Esophagus mucosa (tissue), 1 donor: ENCODE measurements around the gene MICAL3. TPM values are rescaled to one million over a fixed set of nuclear protein-coding genes. Genes with fewer than 3 reads are reported as not detected.
A peak's percentile ranks its signal among the peaks of the same experiment; 100 is the strongest.

ENCODE experiments used
- ATAC-seq: fragments of 200-7000 bp; cut with Tn5 transposase; one replicate; pipeline ENCODE4 v1.9.1; 2020
- total RNA-seq: library from RNA; stranded (reverse); gene quantifications from one replicate; pipeline ENCODE4 v1.2.4, GENCODE V29; 2023
- donor health status: DM: yes; HTN: yes; CAD: no.

MICAL3 gene
- total RNA-seq, 1 donor from 2014 or later, result 27.3 TPM

DNA sequence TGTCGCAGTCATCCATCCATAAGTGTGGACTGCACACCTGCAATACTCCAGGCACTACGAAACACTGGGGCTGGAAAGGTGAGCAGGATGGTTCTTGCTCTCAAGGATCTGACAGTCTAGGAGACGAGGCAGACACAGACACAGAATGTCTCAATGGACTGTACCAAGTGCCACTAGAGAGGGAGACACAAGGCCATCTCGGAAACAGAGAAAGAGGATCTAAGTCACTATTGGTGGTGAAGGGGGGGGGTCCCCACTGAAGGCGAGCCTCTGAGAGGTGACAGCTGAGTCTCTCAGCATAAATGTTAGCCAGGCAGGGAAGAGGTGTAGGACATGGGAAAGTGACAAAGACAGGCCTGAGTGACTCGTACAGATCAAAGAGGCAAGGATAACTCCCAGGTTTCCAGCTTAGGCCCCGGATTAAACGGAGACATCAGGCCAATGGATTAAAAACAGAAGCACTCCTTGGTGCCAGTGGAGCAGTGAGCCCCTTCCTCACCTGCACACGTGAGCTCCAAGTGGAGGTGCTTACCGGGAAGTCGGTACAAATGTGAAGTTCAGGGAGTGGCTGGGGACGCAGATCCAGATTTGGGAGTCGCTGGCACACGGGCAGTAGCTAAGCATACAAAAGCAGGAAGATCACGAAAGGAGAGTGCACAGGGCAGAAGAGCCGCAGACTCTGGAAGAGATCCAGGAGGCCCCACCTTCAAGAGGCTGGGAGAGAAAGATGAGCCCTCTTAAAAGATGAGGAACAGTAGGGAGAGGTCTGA lies 117.2 kb downstream of the MICAL3 start:
- no peak for ATAC-seq

DNA sequence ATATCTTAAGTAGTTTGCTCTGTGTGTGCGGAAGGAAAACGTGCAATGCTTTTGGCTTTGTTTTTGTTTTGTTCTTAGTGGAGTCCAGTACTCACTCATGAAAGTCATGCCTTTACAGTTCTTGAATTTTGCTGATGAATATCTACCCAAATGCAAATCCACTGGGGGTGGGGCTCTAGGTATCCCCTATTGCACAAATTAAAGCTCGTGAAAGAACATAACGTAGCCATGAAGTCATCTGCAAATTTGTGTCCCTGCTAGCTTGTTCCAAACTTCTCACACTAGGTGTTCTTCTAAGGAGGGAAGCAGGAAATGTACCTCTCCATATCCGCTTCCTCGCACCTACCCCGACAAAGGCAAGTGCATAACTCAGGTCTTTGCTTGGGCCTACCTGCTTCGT lies 118.9 kb downstream of the MICAL3 start:
- ATAC-seq, result no peak

DNA sequence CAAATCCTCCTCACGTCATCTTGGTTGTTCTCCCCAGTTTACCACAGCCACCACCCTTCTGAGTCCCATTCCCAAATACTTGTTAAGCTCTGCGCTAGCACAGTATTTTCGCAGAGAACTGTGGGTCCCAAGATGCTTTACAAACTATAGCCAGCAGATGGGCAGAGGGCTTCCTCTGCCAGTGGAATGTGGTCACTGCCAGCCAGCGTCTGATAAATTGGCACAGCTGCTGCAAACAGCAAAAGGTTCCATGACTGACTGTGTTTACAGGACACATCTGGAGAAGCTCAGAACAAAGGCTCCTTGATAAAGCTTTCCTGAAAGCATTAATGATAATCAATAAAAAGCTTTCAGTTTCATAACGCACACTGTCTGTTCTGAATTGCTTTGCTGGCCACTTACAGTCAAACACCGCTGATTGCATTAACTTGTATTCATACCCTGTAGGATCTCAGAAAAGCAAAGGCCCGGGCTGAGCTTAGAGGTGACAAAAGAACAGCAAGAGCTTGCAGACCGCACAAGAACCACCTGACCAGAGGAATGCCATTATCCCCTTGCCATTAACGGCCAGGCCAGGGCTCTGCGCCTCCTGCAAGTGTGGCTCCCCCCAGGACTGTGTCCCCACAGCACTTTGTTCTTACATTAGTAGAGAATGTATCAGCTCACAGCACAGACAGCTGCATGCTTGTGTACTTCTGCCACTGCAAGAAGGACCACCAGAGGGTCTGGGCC lies 120.6 kb downstream of the MICAL3 start:
- no peak for ATAC-seq

DNA sequence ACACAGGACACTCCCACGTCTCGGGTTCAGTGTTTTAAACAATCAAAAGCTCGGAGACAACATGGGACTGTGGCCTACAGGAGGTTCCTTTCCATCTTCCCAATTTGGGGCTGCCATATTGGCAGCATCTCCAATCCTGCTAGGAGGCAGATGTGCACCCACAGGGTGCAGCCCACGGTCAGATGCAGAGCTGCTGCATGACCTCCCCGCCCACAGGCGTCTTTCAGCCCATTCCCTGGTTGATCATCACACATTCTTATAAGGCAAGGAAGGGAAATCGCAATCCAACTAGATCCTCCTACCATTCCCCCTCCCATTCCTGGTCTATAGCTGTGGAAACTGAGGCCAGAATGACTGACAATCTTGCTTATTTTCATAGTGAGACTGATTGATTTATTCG lies 121.4 kb downstream of the MICAL3 start:
- ATAC-seq, result no peak

DNA sequence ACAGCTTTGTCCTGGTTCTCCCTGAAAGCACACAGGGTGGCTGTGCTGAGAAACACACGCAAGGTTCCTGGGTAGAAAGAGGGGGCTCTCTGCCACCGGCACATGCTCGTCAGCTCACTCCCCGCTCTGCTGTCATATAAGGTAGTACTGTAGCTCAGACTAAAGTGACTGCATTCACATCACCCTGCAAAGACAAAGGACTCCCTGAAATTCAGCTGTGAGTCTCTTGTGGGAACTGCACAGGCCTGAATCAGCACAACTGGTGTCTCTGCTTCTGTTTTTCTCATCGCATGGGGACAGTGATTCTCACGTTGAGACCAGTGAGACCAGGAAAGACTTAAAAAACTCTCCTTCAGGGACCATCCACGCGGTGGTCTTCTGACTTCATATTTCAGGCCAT lies 126.0 kb downstream of the MICAL3 start:
- ATAC-seq, result no peak

DNA sequence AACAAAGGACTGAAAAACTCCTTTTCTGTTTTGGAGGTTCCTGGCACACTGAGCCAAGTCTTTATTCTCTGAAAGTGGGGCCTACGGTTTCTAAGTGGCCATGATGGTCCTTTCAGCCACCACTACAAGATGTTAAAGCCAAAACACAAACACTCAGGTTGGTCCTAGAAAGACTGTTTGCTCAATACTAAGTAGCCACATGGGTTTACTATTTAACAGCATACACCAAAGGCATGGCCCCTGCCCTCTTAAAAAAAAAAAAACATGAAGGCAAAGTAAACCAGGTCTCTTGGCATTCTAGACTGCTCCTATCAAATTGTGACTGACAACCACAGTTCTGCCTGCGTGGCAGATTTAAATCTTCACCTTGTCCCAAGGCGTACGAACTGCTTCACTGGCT lies 126.5 kb downstream of the MICAL3 start:
- no peak for ATAC-seq

DNA sequence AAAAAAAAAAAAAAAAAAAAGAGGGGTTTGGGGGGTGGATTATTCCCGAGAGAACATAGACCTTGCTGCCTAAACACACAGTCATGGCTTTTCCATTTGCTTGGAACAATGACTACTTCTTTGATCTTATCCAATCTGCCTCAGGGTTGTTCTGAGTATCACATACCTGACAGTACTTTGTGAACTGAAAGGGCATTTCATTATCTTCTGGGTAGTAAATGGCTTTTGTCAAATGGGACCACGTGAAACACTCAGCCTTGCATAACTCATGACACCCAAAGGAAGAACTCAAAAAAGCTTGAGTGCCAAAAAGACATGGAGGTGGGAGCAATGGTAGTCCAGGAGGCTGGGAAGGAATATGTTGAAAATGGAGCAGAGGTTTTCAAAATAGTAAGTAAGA lies 126.9 kb downstream of the MICAL3 start:
- ATAC-seq, result no peak

DNA sequence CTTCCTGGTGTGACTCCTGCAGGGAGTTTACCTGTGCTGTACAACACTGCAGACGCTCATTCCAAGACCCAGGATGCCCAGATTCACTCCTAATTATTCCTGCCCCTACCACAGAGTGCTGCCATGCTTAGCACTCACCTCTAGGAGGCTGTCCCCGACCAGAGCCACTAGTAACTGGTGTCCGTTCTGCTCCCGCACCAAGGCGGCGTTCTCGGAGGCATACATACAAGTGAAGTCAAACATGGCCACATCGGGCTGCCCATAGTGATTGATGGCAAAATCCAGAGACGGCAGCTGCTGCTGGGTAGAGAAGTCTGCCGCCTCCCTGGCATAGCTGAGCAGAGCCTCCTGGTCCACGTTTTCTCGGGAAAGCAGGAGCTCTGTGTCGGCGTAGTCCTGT lies 127.8 kb downstream of the MICAL3 start:
- ATAC-seq, result peak; percentile 22

DNA sequence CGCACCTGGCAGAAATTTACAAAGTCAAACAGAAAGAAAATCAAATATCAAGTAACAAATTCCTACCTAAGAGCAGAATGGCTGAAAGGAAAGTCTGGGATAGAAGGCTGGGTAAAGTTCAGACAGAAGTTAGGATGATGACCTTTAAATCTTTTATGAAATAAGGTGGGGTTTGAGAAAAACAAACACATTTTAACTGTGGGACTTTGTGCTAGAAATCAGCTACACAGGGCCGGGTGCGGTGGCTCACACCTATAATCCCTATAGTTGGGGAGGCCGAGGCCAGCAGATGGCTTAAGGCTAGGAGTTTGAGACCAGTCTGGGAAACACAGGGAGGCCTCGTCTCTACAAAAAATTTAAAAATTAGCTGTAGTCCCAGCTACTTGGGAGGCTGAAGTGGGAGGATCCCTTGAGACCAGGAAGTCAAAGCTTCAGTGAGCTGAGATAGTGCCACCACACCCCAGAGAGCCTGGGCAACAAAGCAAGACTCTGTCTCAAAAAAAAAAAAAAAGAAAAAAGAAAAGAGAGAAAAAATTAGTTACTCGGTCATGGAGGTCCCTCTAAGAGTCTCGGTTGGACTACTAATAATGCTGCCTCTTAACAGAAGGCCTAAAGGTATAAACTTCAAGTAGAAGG lies 130.3 kb downstream of the MICAL3 start:
- no peak for ATAC-seq

DNA sequence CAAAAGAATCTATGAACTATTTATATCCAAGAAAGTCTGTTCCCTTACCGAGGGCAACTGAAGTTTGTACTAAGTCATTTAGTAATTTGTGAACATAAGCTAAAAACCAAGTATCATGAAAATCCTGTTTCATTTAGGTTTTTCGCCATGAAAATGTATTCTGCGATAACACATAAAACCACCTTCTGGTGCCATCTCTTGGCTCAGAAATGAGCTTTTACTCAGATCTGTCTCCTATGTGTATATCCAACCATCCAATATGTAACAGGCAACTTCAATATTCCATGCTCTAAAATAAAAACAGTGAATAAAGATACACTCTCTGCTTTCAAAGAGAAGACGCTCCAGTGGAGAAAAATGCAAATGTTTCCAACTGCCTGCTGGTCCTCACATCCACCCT lies 132.0 kb downstream of the MICAL3 start:
- no peak for ATAC-seq

DNA sequence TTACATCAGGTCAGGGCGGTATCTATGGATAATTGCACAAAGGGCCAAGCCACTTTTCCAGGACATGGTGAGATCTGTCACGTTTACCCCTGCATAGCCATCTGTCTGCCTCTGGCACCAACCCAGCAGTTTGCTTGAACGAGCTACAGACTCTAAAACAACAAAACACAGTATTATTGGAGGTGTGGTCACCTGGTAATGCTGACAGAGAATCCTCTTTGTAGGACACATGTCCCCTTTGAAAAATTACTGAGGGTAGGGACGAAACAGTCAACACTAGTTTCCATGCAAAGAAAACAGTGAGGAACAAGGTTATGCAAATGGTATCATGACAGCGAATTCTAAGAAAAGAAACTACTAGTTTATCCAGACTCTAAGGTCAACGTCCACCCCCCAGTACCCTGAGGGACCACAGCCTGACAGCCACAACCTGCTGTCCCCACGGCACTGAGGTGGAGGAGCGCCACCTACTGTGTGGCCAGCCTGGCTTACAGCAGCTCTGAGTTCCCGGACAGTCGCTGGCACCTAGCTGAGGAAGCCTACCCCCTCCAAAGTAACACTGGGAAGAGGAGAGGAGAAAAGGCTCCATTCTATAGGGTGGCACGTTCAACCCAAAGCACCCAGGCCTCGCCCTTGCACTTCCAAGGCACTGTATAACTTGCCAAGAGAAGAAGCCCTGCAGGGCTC lies 132.7 kb downstream of the MICAL3 start:
- ATAC-seq, result peak; percentile 46

DNA sequence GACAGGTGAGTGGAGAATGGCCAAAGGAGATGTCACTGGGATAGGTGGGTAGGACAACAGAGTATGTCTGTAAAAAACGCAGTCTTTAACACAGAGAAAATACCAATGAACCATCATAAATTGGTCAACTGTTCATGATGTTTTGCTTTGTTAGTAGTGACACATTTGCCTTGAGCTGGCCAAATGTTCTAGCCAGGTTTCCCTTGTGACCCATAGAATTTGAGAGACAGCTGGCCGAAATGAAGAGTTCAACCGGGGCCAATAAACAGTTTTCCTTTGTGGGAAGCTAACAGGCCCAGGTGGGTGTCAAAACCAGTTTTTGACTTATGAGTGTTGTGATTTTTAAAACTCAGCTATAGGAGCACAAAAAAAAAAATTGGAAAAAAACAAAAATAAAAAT lies 133.5 kb downstream of the MICAL3 start:
- no peak for ATAC-seq

DNA sequence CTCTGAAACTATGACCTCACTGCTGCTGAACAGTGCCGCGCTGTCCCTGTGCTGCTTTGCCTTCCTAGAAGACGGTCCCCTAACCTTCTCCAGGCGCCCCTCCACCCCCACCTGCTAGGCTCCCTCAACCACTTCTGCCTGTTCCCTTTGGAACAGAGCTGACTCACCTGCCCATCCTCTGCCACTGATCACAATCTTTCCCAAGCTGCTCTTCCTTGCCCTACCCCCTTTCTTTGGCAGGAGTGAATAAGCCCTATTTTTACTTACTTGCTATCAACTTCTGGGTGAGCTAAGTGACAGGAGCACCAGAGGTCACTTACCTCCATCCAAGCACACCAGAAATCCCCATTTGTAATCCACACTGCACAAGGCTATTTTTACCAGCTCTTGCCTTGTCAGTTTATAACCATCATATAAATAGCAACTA lies 134.1 kb downstream of the MICAL3 start:
- ATAC-seq, result no peak

DNA sequence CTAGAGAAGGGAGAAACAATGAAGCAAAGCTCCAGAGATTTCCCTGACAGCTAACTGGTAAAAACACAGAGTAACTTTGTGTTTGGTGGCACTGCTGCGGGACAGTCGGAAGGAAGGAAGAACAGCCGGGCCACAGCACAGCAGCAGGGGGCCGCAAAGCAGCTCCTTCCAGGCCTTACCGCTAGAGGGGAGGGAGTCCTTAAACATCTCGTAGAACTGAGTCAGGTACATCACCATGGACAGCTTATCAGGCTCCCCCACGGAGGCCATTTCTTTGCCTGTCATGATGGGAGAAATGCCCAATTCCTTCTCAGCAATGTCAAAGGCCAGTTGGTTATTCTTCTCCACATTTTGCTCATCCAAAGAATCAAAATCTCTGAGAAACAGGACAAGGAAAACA lies 135.5 kb downstream of the MICAL3 start:
- no peak for ATAC-seq

DNA sequence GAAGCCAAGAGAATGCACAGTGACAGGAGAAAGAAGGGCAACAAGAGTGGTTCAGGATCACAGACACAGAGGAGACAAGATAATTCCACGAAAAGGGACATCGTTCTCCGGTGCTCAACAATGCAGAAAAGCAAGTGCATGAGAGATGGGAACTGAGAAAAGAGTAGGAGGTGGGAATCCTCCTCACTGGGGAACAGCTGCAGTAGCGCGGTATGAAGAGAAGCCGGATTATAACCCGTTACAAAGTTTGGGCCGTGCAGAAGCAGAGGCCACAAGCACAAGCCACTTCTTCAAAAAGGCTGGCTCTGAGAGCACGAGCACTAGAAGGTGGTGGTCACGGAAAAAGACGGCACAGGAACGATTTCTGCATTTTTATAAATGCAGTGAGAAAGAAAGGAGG lies 135.9 kb downstream of the MICAL3 start:
- ATAC-seq, result no peak

DNA sequence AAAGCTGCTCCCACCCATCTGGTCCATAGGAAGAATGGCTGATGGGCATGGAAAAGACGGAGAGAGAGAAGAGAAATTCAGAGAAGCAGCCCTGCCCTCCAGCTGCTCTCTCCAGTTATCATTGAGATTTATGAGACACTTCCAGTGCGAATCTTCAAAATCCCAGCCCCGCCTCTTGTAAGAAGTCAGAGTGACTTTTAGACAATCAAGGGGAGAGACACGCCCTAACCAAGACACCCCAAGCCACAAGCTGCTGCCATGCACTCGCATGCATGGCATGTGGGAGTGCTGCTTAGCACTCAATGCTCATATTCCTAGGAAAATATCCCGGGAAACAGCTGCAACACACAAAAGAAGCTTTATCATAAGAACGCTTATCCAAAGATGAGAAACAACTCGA lies 139.5 kb downstream of the MICAL3 start:
- no peak for ATAC-seq

DNA sequence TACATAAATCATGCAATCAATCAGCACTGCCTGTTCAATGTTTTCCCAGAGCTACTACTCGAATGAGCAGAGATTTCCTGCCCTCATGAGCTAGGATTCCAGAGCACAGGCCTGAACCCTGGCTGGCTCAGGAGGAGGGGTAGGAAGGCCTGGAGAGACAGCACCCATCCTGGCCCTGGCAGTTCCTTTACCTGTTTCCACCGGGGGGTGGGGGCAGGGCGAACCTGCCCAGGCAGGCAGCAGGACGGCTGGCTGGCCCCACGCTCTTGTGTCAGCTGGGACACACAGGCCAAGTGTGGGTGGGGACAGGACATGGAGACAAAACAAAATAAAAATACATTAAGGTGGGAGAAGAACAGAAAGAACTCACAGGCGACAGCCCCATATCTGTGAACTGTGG lies 140.3 kb downstream of the MICAL3 start:
- peak; percentile 67 for ATAC-seq

DNA sequence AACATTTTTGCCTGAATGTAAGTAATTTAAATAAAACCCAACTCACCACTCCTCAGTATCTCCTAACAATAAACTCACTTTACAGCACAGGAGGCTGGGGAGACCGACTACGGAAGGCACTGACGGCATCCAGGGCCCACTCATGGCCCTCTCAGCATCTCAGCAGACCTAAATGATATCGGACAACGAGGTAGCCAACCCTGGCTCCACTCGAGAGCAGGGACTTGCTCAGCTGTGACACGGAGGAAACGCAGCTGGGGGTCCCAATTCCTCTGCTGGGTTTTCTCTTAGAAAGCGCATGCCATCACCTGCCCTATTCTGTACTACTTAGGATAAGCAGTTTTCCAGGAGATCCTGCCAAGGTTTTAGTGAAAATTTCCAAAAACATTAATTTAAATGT lies 141.0 kb downstream of the MICAL3 start:
- no peak for ATAC-seq

DNA sequence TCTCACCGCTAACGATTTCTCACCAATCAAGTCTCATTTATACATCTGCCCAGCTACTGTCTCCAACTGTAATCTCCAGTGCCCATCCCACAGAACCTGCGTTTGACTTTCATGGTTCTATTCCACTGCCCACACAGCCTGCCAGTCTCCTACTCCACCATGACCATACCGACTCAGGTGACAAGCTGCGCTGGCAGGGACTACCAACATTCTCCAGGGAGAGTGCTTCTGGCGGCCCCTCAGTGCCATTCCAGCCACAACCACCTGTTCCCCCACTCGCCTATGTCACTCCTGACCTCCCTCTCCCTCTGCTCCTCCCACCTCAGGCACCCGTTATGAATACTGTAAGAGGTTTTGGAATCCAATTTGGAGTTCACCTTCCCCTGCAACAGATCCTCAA lies 141.6 kb downstream of the MICAL3 start:
- ATAC-seq, result no peak

DNA sequence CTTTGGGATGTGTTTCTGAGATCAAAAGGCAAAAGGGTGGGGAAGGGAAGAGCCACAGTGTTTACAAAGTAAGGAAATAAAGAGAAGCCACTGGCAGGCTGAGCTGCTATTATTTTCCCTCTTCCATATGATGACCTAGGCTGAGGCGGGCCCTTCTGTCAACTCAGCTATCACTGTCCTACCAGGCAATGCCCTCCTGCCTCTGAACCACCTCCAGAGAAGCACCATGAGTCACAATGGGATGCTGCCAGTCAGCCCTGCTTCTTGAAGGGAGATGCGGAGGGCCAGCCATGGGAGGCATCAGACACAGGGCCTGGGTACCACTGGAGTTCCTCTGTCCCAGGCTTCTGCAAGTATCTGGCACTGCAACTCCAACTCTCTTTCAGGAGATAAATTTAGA lies 142.2 kb downstream of the MICAL3 start:
- ATAC-seq, result no peak

DNA sequence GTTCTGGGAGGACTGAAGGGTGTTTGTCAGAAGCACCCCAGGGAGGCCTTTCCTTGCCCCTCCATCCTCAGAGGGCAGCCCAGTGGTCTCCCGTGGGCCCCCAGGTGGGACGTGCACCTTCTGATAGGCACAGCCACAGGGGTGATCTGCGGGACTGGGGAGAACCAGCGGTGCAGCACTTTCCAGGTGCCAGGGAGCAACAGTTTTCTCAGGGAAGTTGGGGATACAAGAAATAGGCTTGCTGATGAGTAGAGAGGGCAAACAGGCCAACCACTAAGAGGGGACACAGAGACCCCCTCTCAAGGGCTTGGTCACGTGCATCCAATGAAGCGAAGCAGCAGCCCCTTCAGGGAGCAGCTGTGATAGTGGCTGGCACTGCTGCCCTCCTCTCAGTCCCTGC lies 143.0 kb downstream of the MICAL3 start:
- no peak for ATAC-seq

DNA sequence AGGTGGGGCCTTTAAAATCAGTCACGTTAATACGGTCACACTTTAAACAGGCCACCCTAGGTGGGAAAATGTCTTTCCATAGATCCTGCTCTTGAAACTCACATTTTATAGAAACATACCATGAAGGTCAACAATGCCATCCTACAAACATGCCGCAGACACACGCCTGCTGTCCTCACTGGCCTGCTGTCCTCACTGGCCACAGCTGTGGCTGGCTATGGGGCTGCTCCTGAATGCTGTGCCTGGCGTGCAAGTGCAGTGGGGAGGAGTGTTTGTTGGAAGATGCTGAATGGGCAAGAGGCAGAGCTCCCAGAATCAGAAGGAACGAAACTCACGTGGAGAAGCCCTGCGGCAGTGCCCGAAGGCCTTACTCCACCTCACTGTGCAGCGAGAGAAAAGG lies 143.9 kb downstream of the MICAL3 start:
- no peak for ATAC-seq

DNA sequence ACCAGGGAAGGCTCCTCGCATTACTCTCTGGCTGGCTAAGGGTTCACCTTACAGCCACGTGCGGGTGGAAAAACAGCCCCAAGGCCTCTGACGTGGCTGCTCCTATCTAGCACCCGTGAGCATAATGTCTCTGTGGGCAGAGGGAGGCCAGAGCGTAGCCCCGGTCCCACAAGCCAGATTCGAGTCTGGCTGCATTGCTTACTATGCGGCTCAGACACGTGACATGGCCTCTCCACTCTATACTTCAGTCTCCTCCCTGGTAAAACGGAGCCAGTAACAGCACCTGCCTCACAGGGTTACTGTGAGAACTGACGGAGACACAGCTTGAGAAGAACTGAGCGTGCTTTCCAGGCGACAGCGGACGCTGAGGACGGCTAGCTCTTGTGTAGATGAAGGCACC lies 144.3 kb downstream of the MICAL3 start:
- no peak for ATAC-seq
